ENCODE measurements around the gene ADAM8. TPM values are rescaled to one million over a fixed set of nuclear protein-coding genes. Genes with fewer than 3 reads are reported as not detected.

The ADAM8 gene
- total RNA-seq = 1.2 and 4.3 TPM in 2 replicates

GRCh38 chr10:133276435-133277201 is at the start of gene ADAM8:
Gene ADAM8, minus strand, starts transcription at chr10:133276868. Its CDS starts 51 bp downstream, at chr10:133276817.

DNA sequence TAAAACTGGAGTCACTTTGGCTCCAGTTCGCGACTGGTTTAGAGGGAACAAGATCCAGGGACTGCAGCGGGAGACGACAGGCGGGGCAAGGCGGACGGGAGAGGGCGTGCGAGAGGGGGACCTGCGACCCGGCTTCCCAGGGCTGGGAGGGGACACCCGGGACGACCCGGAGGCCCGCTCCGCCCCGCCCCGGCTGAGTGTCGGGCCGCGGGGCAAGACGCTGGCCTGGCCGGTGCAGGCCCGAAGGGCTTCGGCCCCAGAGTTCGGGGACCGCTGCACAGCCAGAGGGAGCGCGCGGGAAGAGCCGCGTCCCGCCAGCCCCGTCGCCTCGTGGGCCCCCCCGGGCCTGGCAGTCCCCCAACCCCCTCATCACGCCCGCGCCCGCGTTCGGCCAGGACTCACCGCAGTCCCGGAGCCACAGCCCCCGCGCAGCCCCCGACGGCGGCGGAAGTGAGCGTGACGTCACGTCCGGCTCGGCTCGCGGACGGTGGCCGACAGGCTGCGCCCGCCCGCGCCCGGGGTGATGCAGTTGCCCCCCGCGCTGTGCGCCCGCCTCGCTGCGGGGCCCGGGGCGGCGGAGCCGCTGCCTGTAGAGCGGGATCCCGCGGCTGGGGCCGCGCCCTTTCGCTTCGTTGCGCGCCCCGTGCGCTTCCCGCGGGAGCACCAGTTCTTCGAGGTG is 31.9 kb upstream of the ADAM8 start, which contains the start of the genes TUBGCP2 and ZNF511:
Gene TUBGCP2 (minus strand): TSS at position 452 of the 679 bp plus-strand sequence. CDS start 5,931 bp downstream, outside the sequence.
Gene ZNF511 (plus strand): TSS at position 494 of the 679 bp plus-strand sequence. CDS start 30 bp downstream, at position 524.

DNA sequence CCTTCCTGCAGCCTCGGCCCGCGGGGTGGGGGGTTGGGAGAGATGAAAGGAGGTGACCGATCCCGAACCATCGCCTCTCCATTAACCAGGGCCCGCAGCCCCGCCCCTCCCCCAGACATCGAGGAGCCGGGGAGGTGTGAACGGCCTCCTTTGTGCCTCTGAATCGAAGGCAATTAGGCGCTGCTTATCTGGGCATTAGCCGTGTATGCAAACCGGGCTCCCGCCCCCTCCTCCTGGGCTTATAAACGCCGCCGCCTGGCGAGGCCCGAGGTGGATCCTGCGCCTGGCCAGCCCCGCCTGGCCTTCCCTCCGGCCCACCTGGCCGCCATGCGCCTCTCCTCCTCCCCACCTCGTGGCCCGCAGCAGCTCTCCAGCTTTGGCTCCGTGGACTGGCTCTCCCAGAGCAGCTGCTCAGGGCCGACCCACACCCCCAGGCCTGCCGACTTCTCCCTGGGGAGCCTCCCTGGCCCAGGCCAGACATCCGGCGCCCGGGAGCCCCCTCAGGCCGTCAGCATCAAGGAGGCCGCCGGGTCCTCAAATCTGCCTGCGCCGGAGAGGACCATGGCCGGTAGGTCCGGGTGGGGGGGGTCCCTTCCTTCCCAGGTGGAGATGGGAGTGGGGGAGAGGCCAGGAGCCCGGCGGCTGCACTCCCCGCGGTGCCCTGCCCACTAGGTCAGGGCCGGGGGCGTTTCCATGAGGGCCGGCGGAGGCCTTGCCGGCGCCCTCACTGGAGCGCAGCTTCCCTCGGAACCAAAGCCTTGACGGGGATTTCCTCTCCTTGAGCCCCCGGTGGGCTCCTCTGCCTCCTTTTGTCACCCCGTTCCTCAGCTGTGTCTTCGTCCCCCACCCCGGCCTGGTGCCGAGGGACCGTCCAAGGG is 38.8 kb downstream of the ADAM8 start, which contains the start of gene VENTX:
Gene VENTX (plus strand): TSS at position 268 of the 878 bp plus-strand sequence. CDS start 60 bp downstream, at position 328.

GRCh38 chr10:133230044-133230361 is 46.7 kb downstream of the ADAM8 start, which contains the start of gene UTF1:
Gene UTF1, plus strand, starts transcription at chr10:133230217. Its CDS starts 72 bp downstream, at chr10:133230289.

Other genes with a start within 250 kb of the ADAM8 start
- gene ADGRA1, start 188.9 kb downstream of the ADAM8 start, total RNA-seq = not detected in 2 replicates
- gene KNDC1, start 116.6 kb downstream of the ADAM8 start, total RNA-seq = 2.0 and 3.0 TPM in 2 replicates
- gene UTF1, start 46.7 kb downstream of the ADAM8 start, total RNA-seq = not detected in 2 replicates
- not detected in 2 replicates for gene VENTX, start 39.0 kb downstream of the ADAM8 start, total RNA-seq
- 51.1 and 64.4 TPM in 2 replicates for gene TUBGCP2, start 32.0 kb upstream of the ADAM8 start, total RNA-seq
- 14.1 and 16.0 TPM in 2 replicates for gene ZNF511, start 32.0 kb upstream of the ADAM8 start, total RNA-seq
- gene CALY, start 60.0 kb upstream of the ADAM8 start, total RNA-seq = 0.23 and 0.30 TPM in 2 replicates
- gene PRAP1, start 70.5 kb upstream of the ADAM8 start, total RNA-seq = not detected in 2 replicates
- gene FUOM, start 81.2 kb upstream of the ADAM8 start, total RNA-seq = 7.5 and 12.8 TPM in 2 replicates
- gene ECHS1, start 96.5 kb upstream of the ADAM8 start, total RNA-seq = 57.3 and 62.9 TPM in 2 replicates
- gene PAOX, start 102.4 kb upstream of the ADAM8 start, total RNA-seq = 5.4 and 5.6 TPM in 2 replicates
- gene MTG1, start 117.3 kb upstream of the ADAM8 start, total RNA-seq = 22.9 and 26.1 TPM in 2 replicates
- gene SPRN, start 147.8 kb upstream of the ADAM8 start, total RNA-seq = 0.59 and 1.6 TPM in 2 replicates
- 1.5 and 2.7 TPM in 2 replicates for gene SCART1, start 177.1 kb upstream of the ADAM8 start, total RNA-seq

Measured in smooth muscle cell of the umbilical artery (primary cell).